ENCODE measurements around the gene CC2D2B. TPM values are rescaled to one million over a fixed set of nuclear protein-coding genes. Genes with fewer than 3 reads are reported as not detected.
A peak's percentile ranks its signal among the peaks of the same experiment; 100 is the strongest.

CC2D2B gene
- polyA plus RNA-seq (2012; ENCODE audit: insufficient read depth, insufficient read length, low read depth) = 0.68 TPM

DNA sequence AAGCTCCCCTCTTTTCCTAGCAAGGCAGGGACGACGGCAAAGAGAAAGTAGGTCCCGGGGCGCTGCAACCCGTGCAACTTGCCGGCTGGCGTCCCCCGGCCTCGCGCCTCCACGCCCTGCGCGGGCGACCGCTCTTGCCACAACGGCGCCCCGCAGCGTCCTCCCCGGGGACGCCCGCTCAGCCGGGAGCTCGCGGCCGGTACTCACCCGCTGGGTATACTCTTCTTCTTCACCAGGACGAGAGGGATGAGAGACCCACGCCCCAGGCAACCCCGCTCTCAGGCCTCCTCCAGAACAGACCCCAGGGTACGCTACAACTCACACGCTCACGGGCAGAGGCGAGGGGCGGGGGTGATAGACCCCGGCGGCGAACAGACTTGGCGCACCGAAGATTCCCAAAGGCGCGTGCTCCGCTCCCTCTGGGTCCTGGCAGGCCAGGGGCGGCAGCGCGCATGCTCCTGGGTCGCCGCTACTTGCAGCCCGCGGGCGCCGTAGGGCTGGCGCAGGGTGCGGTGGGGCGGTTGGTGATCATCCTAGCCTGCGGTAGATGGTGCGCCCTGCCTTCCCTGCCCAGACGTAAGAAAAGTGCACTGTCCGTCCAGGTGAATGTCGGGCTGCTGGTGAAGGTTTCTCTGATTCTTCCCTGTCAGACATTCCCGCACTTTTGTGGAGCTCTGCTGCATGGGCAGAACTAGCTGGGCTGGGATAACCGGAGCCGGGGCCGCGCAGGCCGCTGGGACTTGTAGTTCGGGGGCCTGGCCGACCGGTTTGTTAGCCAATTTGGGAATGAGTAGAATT, at the start of gene CC2D2B:
CC2D2B (plus strand) TSS at position 520 of the 798 bp plus-strand sequence. CDS start 3,349 bp downstream, outside the sequence.
- Histone ChIP-seq H3K4me3 (ENCODE audit: low read depth, low read length) (peak within 1 kb of the TSS; percentile 71), H3K9me3 (no peaks in the 10 kb centered on the region), H3K4me1 (no peaks in the 10 kb centered on the region), H3K27me3 (no peaks in the 10 kb centered on the region), H3K36me3 (peaks cover 3% of the 10 kb centered on the region; the same call in 1 of the 2 replicates)
- no peak for TF ChIP-seq CTCF (IDR thresholded peaks at IDR 0.05; ENCODE audit: low read depth, low read length)
- peak; percentile 88 for DNase-seq

- H3K9me3 ChIP-seq = no peaks in the 10 kb centered on the region
- no peak overlapping the region for H3K4me3 ChIP-seq (ENCODE audit: low read depth, low read length)
- TF ChIP-seq CTCF (IDR thresholded peaks at IDR 0.05; ENCODE audit: low read depth, low read length) = no peak
- no peaks in the 10 kb centered on the region for H3K4me1 ChIP-seq
- no peaks in the 10 kb centered on the region for H3K36me3 ChIP-seq
- H3K27me3 ChIP-seq = no peaks in the 10 kb centered on the region
- DNase-seq = no peak
These were observed 47.4 kb upstream of the CC2D2B start for GRCh38 chr10:95860166-95860940.

DNA sequence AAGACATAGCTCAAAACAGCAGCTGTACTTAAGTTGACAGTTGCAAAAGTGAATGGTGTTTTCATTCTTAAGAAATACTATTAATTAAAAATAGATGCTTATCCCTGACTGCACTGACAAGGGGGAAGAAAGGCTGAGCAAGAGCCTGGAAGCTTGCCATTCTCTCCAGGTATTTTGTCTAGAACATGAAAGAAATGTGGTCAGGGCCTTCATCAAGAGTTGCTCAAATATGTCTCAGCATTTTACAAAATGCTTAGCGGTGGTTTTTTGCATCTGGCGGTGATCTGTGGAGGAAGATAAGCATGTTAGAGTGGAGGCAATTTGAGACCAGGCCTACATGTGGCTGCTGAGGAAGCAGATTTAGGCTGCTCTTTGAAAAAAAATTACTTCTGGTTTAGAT, 46.4 kb upstream of the CC2D2B start:
- Histone ChIP-seq H3K36me3 (no peaks in the 10 kb centered on the region), H3K9me3 (no peaks in the 10 kb centered on the region), H3K27me3 (no peaks in the 10 kb centered on the region), H3K4me1 (no peaks in the 10 kb centered on the region), H3K4me3 (ENCODE audit: low read depth, low read length) (no peak overlapping the region)
- no peak for DNase-seq
- TF ChIP-seq CTCF (IDR thresholded peaks at IDR 0.05; ENCODE audit: low read depth, low read length) = no peak

GRCh38 chr10:95864906-95865813, 42.6 kb upstream of the CC2D2B start:
- DNase-seq = peak; percentile 16
- peak; percentile 61 for TF ChIP-seq CTCF (IDR thresholded peaks at IDR 0.05; ENCODE audit: low read depth, low read length)
- no peaks in the 10 kb centered on the region for H3K27me3 ChIP-seq
- no peaks in the 10 kb centered on the region for H3K9me3 ChIP-seq
- H3K36me3 ChIP-seq = no peaks in the 10 kb centered on the region
- H3K4me1 ChIP-seq = no peaks in the 10 kb centered on the region
- no peak overlapping the region for H3K4me3 ChIP-seq (ENCODE audit: low read depth, low read length)

GRCh38 chr10:95865814-95866466, 41.8 kb upstream of the CC2D2B start:
- no peak for DNase-seq
- no peak for TF ChIP-seq CTCF (IDR thresholded peaks at IDR 0.05; ENCODE audit: low read depth, low read length)
- H3K27me3 ChIP-seq = no peaks in the 10 kb centered on the region
- H3K36me3 ChIP-seq = no peaks in the 10 kb centered on the region
- H3K4me1 ChIP-seq = no peaks in the 10 kb centered on the region
- H3K4me3 ChIP-seq (ENCODE audit: low read depth, low read length) = no peak overlapping the region
- H3K9me3 ChIP-seq = no peaks in the 10 kb centered on the region
